HG02623 (cell line): ENCODE measurements around the gene ABCC12.

Experiments used
- ATAC-seq: cut with Tn5 transposase; IDR thresholded peaks from one replicate; pipeline ENCODE4 v1.9.1; 2021; ENCODE audit warnings: moderate library complexity; ENCODE audit not compliant: unreplicated experiment

ABCC12 gene

DNA sequence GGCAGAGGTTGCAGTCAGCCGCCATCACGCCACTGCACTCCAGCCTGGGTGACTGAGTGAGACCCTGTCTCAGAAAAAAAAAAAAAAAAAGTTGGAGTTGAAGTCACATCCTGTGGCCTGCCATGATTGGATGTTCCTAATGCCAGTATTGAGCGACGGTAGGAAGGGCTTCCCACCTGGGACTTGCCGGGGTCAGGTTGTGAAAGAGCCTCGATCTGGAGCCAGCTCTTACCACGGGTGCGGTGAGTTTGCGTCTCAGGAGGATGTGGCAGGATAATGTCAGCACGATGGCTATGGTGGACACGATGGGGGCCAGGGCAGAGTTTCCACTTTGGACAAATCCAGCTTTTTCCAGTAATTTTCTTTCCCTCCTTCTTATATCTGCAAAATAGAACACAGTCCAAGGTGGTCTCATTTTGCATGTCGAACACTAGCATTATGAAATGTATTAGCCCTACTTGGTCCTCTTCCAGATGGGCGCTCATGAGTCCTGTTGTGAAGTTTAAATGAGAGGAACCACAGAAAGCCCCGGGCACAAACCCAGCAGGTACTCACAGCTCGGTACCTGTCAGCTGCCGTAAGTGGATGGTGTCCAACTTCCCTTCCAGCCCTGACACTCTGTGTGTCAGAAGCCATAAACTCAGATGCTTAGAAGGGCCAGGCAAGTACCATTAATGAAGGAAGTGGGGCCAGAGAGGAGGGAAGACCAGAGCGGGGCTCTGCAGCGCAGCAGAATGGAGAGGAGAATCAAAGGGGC, 22.2 kb downstream of the ABCC12 start:
- no peak for ATAC-seq

DNA sequence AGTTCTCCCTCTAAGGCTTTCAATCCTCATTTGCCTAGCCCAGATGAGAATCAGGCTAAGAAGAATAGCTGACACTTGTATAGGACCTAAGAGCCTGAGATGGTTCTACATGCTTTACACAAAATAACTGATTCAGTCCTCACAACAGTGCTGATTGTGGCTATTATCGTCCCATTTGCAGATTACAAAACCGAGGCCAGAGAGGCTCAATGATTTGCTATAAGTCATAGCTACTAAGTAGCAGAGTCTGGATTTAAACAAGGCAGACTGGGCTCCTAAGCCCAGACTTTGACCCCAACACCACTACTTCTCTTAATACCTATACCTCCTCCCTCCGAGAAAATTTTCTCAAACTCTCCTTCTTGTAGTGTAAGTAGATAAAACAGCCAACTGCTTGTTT, 23.1 kb downstream of the ABCC12 start:
- no peak for ATAC-seq

DNA sequence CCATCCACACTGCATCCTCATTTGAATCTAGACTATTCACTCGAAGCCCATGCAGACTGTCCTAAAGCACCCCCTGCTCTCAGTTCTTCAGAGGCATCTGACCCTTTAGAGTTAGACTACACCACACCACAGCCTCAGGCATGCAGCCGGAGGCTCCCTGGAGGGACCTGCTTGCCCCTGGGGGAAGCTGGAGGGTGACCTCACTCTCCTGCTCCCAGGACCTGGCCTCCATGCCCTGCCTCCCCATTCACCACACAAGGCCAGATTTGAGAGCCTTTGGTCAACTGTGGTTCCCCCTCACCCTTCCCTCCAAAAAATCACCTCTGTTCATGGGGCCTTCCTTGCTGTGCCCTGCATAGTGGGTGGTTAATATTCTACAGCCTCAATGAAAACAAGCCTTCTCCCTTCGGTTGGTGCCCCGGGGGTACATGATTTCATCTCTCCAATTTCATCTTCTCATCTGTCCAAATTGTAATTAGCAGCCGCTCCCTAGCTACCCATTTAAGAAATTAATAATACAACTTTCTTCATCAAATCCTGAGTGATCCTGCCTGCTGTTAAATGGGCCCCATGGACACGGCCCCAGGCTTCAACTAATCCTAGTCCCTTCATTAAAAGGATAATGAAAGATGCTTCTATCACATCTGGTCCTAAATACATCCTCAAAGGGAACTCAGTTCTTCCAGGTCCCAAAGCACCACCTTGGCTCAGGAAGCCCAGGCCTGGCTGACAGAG, 24.4 kb downstream of the ABCC12 start:
- no peak for ATAC-seq

DNA sequence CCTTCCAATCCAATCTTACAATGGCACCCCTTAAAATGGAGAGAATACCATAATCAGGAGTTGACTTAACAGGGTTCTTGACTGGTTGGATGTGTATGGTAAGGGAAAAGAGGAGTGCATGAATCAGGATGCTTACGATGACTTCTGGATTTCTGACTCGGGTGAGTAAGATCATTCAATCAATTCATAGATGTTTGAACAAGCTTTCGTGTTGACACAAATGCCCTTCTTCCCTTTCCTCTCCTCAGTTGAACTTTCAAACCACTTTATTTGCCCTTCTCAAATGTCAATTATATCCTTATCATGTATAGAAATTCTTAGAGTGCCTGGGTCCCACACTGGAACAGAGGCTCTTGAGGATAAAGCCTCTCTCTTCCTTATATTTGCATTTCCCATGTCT, 25.9 kb downstream of the ABCC12 start:
- no peak for ATAC-seq

DNA sequence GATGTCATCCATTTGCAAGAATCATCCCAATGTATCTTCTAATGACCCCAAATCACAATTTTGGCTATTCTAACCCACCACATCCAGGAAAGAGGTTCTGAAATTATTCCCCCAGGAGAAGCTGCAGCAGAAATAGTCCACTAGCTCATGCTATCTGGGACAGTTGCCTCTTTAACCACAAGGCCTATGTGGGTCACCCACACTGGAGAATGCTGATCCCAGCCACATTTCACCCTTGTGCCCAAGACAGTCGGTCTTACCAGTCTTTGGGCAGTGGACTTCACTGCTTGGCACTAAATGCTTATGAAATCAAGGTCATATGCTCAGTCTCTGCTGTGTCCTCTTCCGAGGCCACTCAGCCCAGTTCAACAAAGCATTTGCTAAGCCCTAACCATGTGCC, 27.0 kb downstream of the ABCC12 start:
- ATAC-seq, result no peak

DNA sequence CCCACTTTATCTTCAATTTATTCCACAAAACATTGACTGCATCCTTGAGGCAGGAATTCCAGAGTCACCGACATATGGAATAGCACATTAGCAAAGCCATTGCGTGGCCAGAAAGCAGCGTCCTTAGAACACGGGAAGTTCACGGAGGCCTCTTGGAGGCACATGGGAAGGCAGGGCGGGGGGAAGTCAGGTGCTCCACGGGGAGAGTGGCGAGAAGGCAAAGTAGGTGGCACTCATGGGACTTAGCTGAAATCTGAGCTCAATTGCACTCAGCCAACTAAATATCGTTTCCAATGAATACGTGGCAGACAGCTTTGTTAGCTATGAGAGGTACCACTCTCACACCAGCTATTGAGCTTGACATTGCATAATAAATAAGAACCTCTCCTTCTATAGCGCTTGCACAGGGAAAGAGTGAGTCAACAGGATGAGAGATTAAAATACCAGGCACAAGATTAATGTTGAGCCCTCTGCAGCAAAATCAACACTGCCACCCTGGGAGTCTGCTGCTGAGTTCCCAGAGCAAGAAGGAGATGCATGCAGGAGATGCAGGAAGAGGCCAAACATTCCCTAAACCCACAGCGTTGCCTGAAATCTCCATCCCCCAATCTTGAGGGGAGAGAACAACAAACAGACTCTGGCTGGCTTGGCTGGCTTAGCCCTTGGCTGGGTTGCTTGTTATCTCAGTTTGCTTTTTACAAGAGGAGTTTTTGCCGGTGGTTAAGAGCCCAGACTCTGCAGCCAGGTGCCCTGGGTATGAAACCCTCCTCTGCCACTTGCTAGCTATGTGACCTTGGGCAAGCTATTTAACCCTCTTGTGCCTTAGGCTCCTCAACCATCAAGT, 28.8 kb downstream of the ABCC12 start:
- ATAC-seq, result no peak

DNA sequence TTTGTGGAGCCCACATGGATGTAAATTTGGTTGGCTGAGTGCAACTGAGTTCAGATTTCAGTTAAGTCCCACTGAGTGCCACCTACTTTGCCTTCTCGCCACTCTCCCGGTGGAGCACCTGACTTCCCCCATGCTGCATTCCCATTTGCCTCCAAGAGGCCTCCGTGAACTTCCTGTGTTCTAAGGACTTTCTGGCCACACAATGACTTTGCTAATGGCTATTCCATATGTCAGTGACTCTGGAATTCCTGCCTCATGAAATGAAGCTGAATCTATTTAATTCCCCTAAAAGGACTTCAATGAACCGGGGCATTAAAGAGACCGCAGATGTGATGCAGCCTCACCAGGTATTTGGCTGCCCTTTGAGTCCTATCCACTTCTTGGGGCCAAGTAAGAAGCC, 29.9 kb downstream of the ABCC12 start:
- no peak for ATAC-seq

DNA sequence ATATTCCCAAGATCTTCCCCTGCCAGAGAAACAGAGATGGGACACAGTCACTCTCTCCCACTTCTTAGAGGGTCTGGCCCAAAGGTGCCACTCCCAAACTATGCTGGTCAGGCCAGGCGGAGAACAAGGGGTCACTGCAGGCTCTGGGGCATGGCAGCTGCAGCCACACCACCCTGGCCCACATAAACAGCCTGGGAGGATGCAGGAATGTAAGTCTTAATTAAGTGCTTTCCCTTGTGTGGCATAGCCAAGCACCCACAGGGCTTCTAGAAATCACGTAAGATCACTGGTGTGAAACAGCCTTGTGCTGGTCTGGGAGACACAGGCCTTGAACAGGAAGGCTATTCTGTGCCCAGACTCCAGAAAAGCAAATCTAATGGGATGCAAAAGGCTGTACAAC, 31.5 kb downstream of the ABCC12 start:
- ATAC-seq, result no peak

DNA sequence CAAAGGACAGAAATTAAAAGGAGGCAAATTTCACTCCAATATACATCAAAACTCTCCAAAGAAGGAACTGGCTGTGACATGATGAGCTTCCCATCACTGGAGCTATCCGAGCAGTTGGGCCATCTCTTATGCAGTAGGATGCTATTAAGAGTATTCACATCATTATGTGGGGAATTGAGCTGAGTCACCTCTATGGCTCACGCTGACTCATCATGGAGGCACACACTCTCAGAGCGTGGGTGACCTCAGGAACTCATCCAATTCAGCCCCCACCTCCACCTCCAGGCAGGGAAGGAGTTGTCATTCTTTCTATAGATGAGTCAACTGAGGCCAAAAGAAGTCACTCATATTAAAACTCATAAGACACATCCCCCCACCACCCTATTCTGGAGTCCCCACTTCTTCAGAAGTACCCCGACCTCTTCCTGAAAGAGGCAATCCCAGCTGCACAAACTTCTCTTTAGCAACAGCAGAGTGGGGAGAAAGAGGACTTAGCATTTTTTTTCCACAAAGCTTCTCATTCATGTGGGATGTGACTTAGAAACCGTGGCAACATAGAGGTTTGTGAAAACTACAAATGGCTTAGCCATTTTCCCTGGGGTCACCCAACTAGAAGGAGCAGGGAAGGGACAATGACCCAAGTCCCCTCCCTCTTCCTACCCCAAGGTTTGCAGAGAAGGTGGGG, 32.5 kb downstream of the ABCC12 start:
- peak; percentile 72 for ATAC-seq

DNA sequence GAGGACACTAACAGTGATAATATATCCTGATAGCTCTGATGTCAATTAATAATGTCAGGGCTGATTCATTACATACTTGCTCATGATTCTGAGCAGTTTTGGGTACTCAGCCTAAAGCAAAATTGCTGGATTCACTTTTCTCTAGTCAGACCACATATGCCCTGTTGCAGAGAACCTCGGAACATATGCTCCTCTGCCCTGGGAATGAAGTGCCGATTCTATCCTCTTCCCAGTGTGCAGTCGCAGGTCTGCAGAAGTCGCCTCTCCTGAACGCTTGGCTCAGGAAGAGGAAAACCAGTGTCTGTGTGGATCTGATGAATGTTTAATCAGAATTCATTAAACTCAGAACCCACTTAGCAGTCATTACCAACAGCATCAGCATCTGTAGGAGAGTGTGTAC, 34.5 kb downstream of the ABCC12 start:
- ATAC-seq, result no peak

DNA sequence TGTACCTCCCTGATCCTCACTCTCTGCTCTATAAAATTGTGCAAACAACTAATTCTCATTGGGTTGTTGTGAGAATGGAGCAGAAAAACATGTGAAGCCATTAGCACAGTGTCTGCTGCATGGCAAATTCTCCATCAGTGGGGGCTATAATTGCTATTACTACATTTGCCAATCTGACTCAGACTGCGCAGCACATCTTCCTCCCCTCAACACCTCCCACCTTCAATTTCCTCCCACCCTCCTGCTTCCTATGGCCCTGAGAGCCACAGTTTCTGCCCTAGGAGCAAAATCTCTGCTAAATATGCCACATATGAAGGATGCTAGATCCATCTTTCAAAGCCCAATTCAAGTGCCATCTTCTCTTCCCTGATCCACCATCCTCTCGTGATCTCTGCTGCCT, 37.0 kb downstream of the ABCC12 start:
- ATAC-seq, result no peak

DNA sequence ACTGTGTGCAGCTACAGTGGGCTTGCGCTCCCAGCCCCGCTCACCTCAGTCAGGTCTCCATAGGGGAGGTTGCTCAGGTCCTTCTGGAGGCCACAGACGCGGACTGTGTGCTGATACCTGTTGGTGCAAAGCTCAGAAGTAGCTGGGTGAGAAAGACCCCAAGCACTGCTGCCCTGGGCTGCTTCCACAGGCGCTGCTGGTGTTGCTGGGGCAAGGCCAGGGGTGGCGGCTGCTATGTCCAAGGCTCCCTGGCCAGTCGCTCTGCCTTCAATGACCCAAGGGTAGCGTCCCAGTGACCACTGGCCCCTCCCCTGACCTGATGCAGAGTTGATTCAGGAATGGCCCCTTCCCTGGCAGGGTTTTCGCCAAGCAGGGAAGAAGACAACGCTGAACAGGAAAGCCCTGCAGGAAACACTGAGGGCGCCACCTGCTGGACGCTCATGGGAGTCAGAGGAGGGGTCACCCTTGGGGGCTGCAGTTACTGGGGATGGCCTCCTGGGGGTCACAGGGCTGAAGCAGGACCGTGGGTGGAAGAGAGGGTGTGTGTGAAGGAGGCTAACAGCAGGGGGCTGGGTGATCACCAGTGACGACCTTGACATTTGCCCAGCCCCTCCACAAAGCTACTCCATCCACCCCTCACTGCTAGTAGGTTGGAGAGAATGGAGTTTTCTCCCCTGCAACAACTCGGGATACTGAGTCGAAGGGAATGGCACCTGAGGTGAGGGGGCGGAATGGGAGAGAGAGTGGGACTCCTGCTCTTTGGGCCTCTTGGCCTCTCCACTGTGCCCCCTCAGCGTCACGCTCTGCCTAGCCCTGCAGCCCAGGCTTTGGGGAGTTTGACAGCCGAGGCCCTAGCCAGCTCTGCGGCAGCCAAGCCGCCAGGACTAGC, 38.3 kb downstream of the ABCC12 start:
- ATAC-seq, result no peak

DNA sequence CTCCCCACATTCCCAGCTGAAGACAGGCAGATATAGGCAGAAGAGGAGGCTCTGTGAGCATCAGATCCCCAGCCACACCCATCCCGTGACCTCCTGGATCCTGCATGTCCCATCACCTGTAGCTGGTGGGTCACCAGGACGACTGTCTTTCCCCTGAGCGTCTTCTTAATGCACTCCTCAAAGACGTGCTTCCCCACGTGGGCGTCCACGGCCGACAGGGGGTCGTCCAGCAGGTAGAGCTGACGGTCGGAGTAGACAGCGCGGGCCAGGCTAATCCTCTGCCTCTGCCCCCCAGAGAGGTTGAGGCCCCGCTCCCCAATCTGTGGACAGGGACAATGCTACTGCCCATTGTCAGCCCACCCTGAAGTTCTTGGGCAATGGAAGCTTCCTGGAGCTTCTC, 40.5 kb downstream of the ABCC12 start:
- no peak for ATAC-seq

DNA sequence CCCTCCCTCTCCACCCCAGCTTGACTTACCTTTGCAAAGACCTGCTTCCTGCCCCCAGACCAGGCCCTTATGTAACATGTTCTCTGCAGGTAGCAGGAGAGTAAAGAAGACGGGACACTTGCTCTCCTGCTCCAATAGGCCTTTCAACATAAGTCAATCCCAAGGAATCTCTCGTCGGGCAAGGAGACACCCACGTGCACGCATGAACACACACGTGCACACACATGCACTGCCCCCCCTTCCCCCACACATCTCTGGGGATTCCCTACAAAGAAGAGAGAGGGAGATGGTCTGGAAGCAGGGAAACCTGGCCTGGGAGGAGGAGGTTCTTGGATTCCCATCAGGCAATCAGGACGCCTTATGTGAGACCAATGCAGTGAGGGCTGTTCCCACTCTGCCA, 41.4 kb downstream of the ABCC12 start:
- no peak for ATAC-seq

DNA sequence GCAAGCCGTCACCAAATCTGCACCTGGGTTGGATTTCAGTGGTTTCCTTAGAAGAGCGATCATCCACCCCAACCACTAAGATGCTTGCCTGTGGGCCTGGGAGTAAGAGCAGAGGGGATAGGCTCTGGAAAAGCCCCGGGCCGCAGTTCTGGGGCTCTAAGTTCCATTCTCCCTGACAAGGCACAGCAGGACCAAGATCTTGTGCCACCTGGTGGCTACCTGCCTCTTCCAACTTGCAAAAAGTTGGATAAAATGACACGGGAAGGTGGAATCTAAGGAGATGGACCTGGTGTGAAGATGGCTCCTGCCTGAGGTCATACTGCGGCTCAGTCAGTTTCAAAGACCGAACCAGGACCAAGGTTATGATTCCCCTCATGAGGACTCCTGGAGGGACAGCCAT, 42.3 kb downstream of the ABCC12 start:
- no peak for ATAC-seq

DNA sequence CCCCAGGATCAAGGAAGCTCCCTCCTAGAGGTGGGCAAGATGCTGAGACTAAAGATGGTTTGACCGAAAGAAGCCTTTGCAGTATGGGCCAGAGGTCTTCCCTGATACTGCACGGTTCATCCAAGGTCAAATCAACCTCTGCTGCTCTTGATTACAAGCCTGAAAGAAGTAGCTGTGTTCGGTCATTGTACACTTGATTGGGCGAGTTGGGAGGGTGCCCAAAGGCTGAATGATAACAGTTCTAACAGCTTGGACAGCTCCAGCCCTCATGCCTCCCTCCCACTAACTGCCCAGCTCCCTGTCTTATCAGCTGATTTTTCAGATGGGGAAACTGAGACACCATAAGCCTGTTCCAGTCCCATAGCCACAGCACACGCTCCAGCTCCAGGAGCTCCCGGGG, 42.8 kb downstream of the ABCC12 start:
- ATAC-seq, result no peak

DNA sequence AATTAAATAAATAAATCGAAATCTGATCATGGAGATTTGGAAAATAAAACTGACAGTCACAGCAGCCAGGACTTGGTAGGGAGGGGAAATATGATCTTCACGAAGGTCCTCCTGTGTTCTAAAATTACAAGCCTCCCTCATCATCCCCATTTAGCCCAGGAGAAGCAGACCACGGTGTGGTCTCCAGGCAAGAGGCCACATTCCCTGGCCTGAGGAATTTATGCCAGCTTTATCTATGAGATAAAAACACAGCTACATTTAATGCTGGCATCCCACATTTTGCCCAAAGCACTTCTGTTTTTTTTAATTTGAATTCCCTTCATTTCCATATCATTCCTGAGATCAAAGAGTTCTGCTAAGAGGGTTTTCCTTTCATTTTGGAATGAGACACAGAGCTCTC, 43.2 kb downstream of the ABCC12 start:
- no peak for ATAC-seq

DNA sequence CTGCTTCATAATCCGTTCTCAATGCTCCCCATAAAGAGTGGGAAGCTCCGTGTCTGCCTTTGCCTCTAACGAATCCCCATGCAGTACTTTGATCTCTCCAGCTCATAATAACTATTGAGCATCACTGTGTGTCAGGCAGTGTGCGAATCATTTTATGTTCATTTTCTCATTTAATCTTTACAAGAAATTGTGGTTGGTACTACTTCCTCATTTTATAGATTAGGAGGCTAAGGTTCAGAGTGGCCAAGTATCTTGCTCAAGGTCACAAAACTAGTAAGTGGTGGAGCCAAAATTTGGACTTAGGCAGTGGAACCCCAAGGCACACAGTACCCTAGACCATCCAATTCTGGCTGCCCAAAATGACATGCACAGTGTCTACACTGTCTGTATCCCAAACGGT, 44.8 kb downstream of the ABCC12 start:
- no peak for ATAC-seq

DNA sequence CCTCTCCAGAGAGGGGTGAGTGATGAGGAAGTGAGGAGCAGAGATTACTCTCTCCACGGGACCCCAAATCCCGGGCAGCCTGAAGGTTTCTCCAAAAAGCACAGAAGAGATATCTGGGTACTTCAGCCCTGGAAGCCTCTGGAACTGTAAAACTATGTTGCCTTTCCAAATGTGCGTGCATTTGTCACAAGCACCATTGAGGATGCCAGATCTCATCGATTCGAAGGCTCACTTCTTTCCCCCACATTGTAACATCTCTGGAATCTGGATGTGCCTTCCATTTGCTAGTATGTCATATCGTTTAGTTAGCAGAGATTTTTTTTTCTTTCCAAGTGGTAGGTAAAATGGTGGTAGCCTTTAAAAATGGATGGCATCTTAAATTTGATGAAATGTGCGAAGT, 45.8 kb downstream of the ABCC12 start:
- no peak for ATAC-seq

DNA sequence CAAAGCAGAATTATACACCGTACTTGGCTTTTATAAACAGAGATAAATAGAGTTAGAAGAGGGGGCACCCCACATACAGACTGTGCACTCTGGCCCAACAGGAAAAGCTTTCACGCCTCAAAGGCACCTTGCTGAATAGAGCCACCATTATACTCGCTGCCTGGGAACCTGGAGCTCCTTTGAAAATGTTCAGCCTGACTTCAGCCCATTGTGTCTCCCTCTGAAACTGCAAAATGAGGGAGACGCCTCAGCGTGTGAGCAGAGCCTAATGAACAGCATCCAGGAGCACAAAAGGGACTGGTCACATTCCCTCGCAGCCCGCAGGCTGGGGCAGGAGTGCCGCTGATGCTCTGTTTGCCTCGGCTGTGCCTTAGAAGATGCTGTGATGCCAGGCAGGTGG, 46.3 kb downstream of the ABCC12 start:
- no peak for ATAC-seq
